Measurements from ENCODE around the gene VIT.

Gene VIT

DNA sequence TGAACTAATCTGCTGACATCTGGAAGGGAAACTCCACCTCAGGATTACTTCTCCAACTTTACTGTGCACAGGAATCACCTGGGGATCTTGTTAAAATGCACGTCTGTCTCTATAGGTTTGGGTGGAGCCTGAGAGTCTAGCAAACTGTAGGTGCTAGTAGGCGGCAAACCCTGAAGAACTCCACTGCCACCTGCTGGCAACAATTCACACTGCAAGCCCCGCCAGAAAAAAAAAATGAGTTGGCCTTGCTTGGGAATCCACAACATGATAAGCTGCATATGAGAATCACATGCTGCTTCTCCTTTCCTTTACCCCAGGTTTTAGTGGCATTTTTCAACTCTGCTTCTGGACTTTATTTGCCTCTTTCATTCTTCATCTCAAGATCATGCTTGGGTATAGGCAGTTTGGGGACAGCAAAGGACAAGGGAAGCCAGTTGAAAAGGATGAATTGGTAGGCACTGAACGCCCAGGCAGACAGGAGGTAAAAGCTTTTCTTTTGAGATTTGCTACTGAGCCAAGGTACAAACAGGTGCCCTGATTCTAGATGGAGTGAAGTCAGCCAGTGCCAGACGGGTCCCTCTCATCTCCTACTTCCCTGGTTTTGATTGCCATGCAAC, 88.8 kb downstream of the VIT start:
- 36% methylated on average over 5 of the region's 5 CpGs for WGBS (ENCODE audit: insufficient coverage)

DNA sequence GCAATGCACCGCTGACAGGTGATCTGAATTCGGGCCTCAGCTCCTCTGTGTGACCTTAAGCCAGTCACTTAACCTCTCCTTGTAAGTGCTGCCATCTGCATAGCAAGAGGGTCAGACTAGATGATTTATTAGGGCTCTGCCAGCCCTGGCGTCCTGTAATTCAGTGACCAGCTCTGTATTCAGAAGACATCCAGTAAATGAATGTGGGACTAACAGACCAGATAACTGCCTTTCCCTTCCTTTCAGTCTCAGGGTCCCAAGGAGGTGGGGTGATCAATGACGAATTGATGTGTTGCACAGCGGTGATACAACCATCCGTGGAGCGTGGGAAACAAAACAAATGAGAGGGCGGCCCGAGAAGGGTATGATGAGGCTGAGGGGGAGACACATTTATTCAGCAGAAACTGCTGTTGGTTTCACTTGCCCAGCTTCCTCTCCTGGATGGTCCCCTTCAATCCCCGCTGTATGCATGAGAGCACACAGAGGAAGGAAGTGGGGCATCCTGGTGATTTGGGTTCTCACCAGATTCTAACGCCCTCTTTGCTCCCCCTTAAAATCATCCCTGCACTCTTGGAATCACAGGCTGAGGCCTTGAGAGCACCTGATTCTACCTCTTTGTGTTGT, 92.8 kb downstream of the VIT start:
- ChIA-PET POLR2A (no interaction called here), CTCF (interaction anchor here (1.0 to 2.2 kb wide), 4 partner anchors 11 to 33 kb away, joined by 3 to 8 read pairs (median 3); no protein-coding TSS in a partner anchor)
- no peaks in the 10 kb centered on the region for H3K36me3 ChIP-seq (ENCODE audit: control insufficient read depth in 4 of 4, insufficient read depth in 4 of 4, low read length in 3 of 4)
- H3K27ac ChIP-seq (ENCODE audit: insufficient read depth in 1 of 2, low read depth in 1 of 2, low read length in 2 of 2, poor library complexity in 1 of 2, severe bottlenecking in 2 of 2), result no peak overlapping the region
- DNase-seq, result peak in 2 of 3 donors; percentile 36 to 42
- H3K4me3 ChIP-seq (ENCODE audit: control insufficient read depth in 1 of 7, extremely low read depth in 1 of 7, insufficient read depth in 4 of 7, low read depth in 2 of 7, low read length in 6 of 7), result no peak overlapping the region
- 85% methylated on average over 9 of the region's 11 CpGs for WGBS (ENCODE audit: insufficient coverage)
- peaks cover 0 to 12% (median 7%) of the 10 kb centered on the region in 4 experiments for H3K4me1 ChIP-seq (ENCODE audit: control extremely low read depth in 1 of 4, control insufficient read depth in 4 of 4, insufficient read depth in 4 of 4, low read length in 3 of 4)
- no peaks in the 10 kb centered on the region for H3K9me3 ChIP-seq (ENCODE audit: control extremely low read depth in 1 of 5, control insufficient read depth in 4 of 5, insufficient read depth in 2 of 5, low read depth in 1 of 5, low read length in 4 of 5)
- H3K27me3 ChIP-seq (replicated peaks in 2 of 5; ENCODE audit: control insufficient read depth in 4 of 5, insufficient read depth in 5 of 5, low read length in 4 of 5), result no peaks in the 10 kb centered on the region

More for the DNA sequence above, 88.8 kb downstream of the VIT start:
- DNase-seq, result peak; percentile 64 to 80 (median 74)
- CTCF ChIA-PET, result interaction anchor here (0.8 to 2.1 kb wide), 9 partner anchors 9 to 434 kb away, joined by 3 to 13 read pairs (median 4); no protein-coding TSS in a partner anchor
- no peaks in the 10 kb centered on the region for H3K36me3 ChIP-seq (ENCODE audit: control insufficient read depth in 4 of 4, insufficient read depth in 4 of 4, low read length in 3 of 4)
- no peak overlapping the region for H3K4me3 ChIP-seq (ENCODE audit: control insufficient read depth in 1 of 7, extremely low read depth in 1 of 7, insufficient read depth in 4 of 7, low read depth in 2 of 7, low read length in 6 of 7)
- no peaks in the 10 kb centered on the region for H3K9me3 ChIP-seq (ENCODE audit: control extremely low read depth in 1 of 5, control insufficient read depth in 4 of 5, insufficient read depth in 2 of 5, low read depth in 1 of 5, low read length in 4 of 5)
- no peaks in the 10 kb centered on the region for H3K27me3 ChIP-seq (replicated peaks in 2 of 5; ENCODE audit: control insufficient read depth in 4 of 5, insufficient read depth in 5 of 5, low read length in 4 of 5)
- POLR2A ChIA-PET, result no interaction called here
- H3K4me1 ChIP-seq (ENCODE audit: control extremely low read depth in 1 of 4, control insufficient read depth in 4 of 4, insufficient read depth in 4 of 4, low read length in 3 of 4), result peaks cover 0 to 11% (median 9%) of the 10 kb centered on the region in 4 experiments
- no peak overlapping the region for H3K27ac ChIP-seq (ENCODE audit: insufficient read depth in 1 of 2, low read depth in 1 of 2, low read length in 2 of 2, poor library complexity in 1 of 2, severe bottlenecking in 2 of 2)

DNA sequence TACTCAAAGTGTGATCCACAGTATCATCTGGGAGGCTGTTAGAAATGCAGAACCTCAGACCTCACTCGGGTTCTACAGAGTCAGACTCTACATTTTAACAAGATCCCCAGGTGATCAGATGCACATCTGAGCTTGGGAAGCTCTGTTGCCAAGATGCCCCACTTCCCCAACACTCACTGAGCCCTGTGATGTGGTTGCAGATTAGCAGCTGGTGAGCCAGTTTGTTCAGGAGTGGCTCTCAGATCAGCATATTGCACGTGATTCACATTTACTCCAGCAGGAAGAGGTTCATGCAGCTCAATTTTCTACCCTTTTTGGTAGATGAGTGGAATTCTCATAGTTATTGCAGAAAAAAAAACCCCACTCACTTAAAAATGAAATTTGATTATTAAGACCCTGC, 96.4 kb downstream of the VIT start:
- 80% methylated on average over 1 of the region's 2 CpGs for WGBS (ENCODE audit: insufficient coverage)
- POLR2A ChIA-PET, result no interaction called here
- no peaks in the 10 kb centered on the region for H3K36me3 ChIP-seq (ENCODE audit: control insufficient read depth in 4 of 4, insufficient read depth in 4 of 4, low read length in 3 of 4)

DNA sequence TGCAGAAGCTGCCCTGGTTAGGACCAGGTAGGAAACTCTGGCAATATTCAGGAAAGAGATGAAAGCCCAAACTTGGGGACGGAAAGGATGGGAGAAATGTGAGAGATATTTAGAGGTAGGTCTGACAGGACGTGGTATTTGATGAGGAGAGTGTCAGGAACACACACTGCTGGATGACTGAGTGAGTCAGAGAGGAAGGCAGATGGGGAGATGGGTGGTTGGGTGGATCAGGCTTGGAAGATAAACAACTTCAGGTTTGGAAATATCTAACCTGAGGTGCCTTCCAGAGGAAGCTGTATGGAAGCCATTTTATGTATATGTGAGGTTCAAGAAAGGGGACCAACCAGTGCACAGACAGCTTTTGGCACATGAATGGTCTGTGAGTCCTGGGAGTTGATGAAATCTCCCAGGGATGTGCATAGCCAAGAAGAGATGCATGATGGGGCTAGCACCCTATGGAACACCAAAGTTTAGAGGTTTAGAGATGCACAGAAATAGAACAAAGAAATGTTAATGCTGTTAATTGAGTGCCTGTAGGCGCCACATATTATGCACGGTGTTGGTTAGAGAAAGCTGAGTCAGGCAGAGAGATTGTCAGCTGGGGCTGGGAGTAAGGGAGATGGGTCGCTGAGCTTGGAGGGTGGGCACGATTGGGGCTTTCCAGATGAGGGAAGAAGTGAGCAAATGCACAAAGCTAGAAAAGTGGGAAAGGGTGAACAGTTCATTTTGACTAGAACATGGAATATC, 101.0 kb downstream of the VIT start:
- Histone ChIP-seq H3K4me1 (ENCODE audit: control extremely low read depth in 1 of 4, control insufficient read depth in 4 of 4, insufficient read depth in 4 of 4, low read length in 3 of 4) (peaks cover 0 to 4% (median 1%) of the 10 kb centered on the region in 4 experiments), H3K36me3 (ENCODE audit: control insufficient read depth in 4 of 4, insufficient read depth in 4 of 4, low read length in 3 of 4) (no peaks in the 10 kb centered on the region), H3K4me3 (ENCODE audit: control insufficient read depth in 1 of 7, extremely low read depth in 1 of 7, insufficient read depth in 4 of 7, low read depth in 2 of 7, low read length in 6 of 7) (no peak overlapping the region), H3K27ac (ENCODE audit: insufficient read depth in 1 of 2, low read depth in 1 of 2, low read length in 2 of 2, poor library complexity in 1 of 2, severe bottlenecking in 2 of 2) (no peak overlapping the region), H3K27me3 (replicated peaks in 2 of 5; ENCODE audit: control insufficient read depth in 4 of 5, insufficient read depth in 5 of 5, low read length in 4 of 5) (peaks cover 0 to 2% (median 0%) of the 10 kb centered on the region in 5 experiments), H3K9me3 (ENCODE audit: control extremely low read depth in 1 of 5, control insufficient read depth in 4 of 5, insufficient read depth in 2 of 5, low read depth in 1 of 5, low read length in 4 of 5) (peaks cover 0 to under 1% (median 0%) of the 10 kb centered on the region in 5 experiments)
- ChIA-PET POLR2A (no interaction called here), CTCF (interaction anchor here (0.7 to 1.0 kb wide), 2 partner anchors 11 to 17 kb away, joined by 4 to 5 read pairs; no protein-coding TSS in a partner anchor)
- 86% methylated on average over 6 of the region's 6 CpGs for WGBS (ENCODE audit: insufficient coverage)
- DNase-seq, result no peak

More for the DNA sequence above, 96.4 kb downstream of the VIT start:
- Histone ChIP-seq H3K27me3 (replicated peaks in 2 of 5; ENCODE audit: control insufficient read depth in 4 of 5, insufficient read depth in 5 of 5, low read length in 4 of 5) (no peaks in the 10 kb centered on the region), H3K4me1 (ENCODE audit: control extremely low read depth in 1 of 4, control insufficient read depth in 4 of 4, insufficient read depth in 4 of 4, low read length in 3 of 4) (peaks cover 0 to 12% (median 7%) of the 10 kb centered on the region in 4 experiments), H3K9me3 (ENCODE audit: control extremely low read depth in 1 of 5, control insufficient read depth in 4 of 5, insufficient read depth in 2 of 5, low read depth in 1 of 5, low read length in 4 of 5) (no peaks in the 10 kb centered on the region), H3K27ac (ENCODE audit: insufficient read depth in 1 of 2, low read depth in 1 of 2, low read length in 2 of 2, poor library complexity in 1 of 2, severe bottlenecking in 2 of 2) (no peak overlapping the region), H3K4me3 (ENCODE audit: control insufficient read depth in 1 of 7, extremely low read depth in 1 of 7, insufficient read depth in 4 of 7, low read depth in 2 of 7, low read length in 6 of 7) (no peak overlapping the region)
- CTCF ChIA-PET, result interaction anchor here (1.8 to 3.7 kb wide), 2 partner anchors 12 to 14 kb away, joined by 7 to 15 read pairs; no protein-coding TSS in a partner anchor
- peak in 2 of 3 donors; percentile 11 to 41 for DNase-seq

DNA sequence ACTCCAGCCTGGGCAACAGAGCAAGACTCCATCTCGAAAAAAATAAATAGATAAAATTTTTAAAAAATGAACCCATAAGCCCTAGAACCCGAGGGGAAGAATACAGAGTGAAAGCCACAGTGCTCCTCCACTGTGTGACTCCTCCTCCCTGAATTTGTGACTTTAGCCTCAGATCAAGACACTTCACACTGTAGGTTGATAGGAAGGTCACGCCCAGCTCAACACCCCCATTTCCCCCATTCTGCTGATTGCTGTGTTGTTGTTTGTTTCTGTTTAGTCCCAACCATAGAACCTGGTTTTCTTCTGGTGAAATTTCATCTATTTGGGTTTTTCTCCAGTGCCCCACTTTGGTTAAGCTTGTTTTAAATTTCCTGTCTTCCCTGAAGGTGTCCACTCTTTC, 102.2 kb downstream of the VIT start:
- H3K4me1 ChIP-seq (ENCODE audit: control extremely low read depth in 1 of 4, control insufficient read depth in 4 of 4, insufficient read depth in 4 of 4, low read length in 3 of 4), result no peaks in the 10 kb centered on the region
- H3K27me3 ChIP-seq (replicated peaks in 2 of 5; ENCODE audit: control insufficient read depth in 4 of 5, insufficient read depth in 5 of 5, low read length in 4 of 5), result peaks cover 0 to 2% (median 0%) of the 10 kb centered on the region in 5 experiments
- peaks cover 0 to 12% (median 0%) of the 10 kb centered on the region in 5 experiments for H3K9me3 ChIP-seq (ENCODE audit: control extremely low read depth in 1 of 5, control insufficient read depth in 4 of 5, insufficient read depth in 2 of 5, low read depth in 1 of 5, low read length in 4 of 5)
- H3K36me3 ChIP-seq (ENCODE audit: control insufficient read depth in 4 of 4, insufficient read depth in 4 of 4, low read length in 3 of 4), result no peaks in the 10 kb centered on the region
- H3K4me3 ChIP-seq (ENCODE audit: control insufficient read depth in 1 of 7, extremely low read depth in 1 of 7, insufficient read depth in 4 of 7, low read depth in 2 of 7, low read length in 6 of 7), result no peak overlapping the region
- ChIA-PET CTCF (no interaction called here), POLR2A (no interaction called here)
- no peak overlapping the region for H3K27ac ChIP-seq (ENCODE audit: insufficient read depth in 1 of 2, low read depth in 1 of 2, low read length in 2 of 2, poor library complexity in 1 of 2, severe bottlenecking in 2 of 2)
- WGBS (ENCODE audit: insufficient coverage), result 93% methylated on average over 2 of the region's 3 CpGs
- no peak for DNase-seq

DNA sequence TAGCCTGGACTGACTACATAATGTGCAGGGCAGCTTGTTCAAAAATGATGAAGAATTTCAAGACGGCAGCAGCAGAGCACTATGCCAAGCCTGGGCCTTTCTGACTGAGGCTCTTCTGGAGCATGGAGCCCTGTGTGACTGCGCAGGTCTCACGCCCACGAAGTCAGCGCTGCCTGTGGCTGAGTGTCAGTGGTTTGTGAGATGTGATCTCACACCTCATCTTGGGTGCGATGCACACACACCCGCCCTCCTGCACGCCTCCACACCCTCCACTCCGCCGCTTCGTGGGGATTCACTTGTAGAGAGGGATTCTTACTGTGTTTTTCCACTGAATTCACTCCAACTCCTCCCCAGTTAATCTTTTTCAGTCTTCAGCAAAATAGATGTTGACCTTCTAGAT, 103.9 kb downstream of the VIT start:
- H3K27ac ChIP-seq (ENCODE audit: insufficient read depth in 1 of 2, low read depth in 1 of 2, low read length in 2 of 2, poor library complexity in 1 of 2, severe bottlenecking in 2 of 2), result no peak overlapping the region
- H3K27me3 ChIP-seq (replicated peaks in 2 of 5; ENCODE audit: control insufficient read depth in 4 of 5, insufficient read depth in 5 of 5, low read length in 4 of 5), result peaks cover 0 to 2% (median 0%) of the 10 kb centered on the region in 5 experiments
- ChIA-PET CTCF (interaction anchor here (0.6 kb wide), 1 partner anchor 20 kb away, joined by 3 read pairs; no protein-coding TSS in a partner anchor), POLR2A (interaction anchor here (0.5 kb wide), 1 partner anchor 326 kb away, joined by 3 read pairs; no protein-coding TSS in a partner anchor)
- no peaks in the 10 kb centered on the region for H3K4me1 ChIP-seq (ENCODE audit: control extremely low read depth in 1 of 4, control insufficient read depth in 4 of 4, insufficient read depth in 4 of 4, low read length in 3 of 4)
- DNase-seq, result no peak
- H3K36me3 ChIP-seq (ENCODE audit: control insufficient read depth in 4 of 4, insufficient read depth in 4 of 4, low read length in 3 of 4), result no peaks in the 10 kb centered on the region
- H3K4me3 ChIP-seq (ENCODE audit: control insufficient read depth in 1 of 7, extremely low read depth in 1 of 7, insufficient read depth in 4 of 7, low read depth in 2 of 7, low read length in 6 of 7), result no peak overlapping the region
- H3K9me3 ChIP-seq (ENCODE audit: control extremely low read depth in 1 of 5, control insufficient read depth in 4 of 5, insufficient read depth in 2 of 5, low read depth in 1 of 5, low read length in 4 of 5), result peaks cover 0 to 12% (median 0%) of the 10 kb centered on the region in 5 experiments
- WGBS (ENCODE audit: insufficient coverage), result 98% methylated on average over 7 of the region's 11 CpGs
